ENCODE measurements around the gene LOXL1. TPM values are rescaled to one million over a fixed set of nuclear protein-coding genes. Genes with fewer than 3 reads are reported as not detected.

The LOXL1 gene
- total and polyA plus RNA-seq, 9 of the 15 experiments (the other 6 are each of a cell fraction or from before 2014, with no cell fraction given) = 0.14 TPM; not detected in 8

DNA sequence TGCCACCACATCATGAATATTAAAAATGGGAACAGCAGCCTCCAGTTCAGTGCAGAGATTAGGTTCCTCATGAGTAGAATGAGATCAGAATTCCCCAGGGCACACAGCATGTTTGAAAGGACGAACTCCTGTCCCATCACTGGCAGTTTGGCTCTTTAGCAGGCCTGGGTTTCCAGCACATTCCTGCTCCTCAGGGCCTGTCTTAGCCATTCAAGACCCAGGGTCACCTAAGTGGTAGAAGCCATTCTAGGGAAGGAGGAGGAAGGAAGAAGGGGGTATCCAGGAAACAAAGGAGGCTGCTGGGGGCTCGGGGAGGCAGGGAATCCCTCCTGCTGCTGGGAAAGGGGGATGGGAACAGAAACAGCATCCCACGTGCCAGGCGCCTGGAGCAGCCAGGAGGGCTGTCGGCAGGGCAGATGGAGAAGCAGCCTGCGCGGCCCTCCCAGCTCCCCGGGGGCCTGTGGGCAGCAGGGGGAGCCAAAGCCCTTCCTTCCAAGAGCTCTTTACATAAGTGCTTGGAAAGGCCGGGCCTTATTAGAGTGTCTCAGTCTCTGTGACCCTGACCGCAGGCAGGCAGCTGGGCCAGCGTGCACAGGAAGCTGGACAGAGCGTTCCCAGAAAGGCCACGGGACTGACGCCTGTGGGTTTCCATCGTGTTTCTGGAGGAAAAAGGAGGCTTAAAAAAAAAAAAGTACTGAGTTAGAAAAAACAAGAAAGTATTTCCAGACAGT, 24.7 kb downstream of the LOXL1 start (continued):
- TF ChIP-seq, protein P1, sequence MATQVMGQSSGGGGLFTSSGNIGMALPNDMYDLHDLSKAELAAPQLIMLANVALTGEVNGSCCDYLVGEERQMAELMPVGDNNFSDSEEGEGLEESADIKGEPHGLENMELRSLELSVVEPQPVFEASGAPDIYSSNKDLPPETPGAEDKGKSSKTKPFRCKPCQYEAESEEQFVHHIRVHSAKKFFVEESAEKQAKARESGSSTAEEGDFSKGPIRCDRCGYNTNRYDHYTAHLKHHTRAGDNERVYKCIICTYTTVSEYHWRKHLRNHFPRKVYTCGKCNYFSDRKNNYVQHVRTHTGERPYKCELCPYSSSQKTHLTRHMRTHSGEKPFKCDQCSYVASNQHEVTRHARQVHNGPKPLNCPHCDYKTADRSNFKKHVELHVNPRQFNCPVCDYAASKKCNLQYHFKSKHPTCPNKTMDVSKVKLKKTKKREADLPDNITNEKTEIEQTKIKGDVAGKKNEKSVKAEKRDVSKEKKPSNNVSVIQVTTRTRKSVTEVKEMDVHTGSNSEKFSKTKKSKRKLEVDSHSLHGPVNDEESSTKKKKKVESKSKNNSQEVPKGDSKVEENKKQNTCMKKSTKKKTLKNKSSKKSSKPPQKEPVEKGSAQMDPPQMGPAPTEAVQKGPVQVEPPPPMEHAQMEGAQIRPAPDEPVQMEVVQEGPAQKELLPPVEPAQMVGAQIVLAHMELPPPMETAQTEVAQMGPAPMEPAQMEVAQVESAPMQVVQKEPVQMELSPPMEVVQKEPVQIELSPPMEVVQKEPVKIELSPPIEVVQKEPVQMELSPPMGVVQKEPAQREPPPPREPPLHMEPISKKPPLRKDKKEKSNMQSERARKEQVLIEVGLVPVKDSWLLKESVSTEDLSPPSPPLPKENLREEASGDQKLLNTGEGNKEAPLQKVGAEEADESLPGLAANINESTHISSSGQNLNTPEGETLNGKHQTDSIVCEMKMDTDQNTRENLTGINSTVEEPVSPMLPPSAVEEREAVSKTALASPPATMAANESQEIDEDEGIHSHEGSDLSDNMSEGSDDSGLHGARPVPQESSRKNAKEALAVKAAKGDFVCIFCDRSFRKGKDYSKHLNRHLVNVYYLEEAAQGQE (IDR thresholded peaks at IDR 0.05; ENCODE audit: borderline replicate concordance) = peak; percentile 69
- TF ChIP-seq, protein P1 (CRISPR knock-in tag; IDR thresholded peaks at IDR 0.05; ENCODE audit: low read depth) = peak; percentile 51; the same call in 1 of the 2 replicates
- no peak for TF ChIP-seq KDM1A (IDR thresholded peaks at IDR 0.05)
- no peak for TF ChIP-seq PTRF (tag; IDR thresholded peaks at IDR 0.05)
- no peak for TF ChIP-seq POU5F1 (IDR thresholded peaks at IDR 0.05; ENCODE audit: borderline replicate concordance, low read depth, low read length, partially characterized antibody)
- TF ChIP-seq, protein P2, sequence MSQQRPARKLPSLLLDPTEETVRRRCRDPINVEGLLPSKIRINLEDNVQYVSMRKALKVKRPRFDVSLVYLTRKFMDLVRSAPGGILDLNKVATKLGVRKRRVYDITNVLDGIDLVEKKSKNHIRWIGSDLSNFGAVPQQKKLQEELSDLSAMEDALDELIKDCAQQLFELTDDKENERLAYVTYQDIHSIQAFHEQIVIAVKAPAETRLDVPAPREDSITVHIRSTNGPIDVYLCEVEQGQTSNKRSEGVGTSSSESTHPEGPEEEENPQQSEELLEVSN (IDR thresholded peaks at IDR 0.05; ENCODE audit: borderline replicate concordance in 1 of 2, extremely low read depth in 1 of 2, insufficient read depth in 1 of 2, insufficient read length in 1 of 2, low read depth in 1 of 2, low read length in 1 of 2, poor library complexity in 1 of 2, severe bottlenecking in 1 of 2) = peak in 1 of 2 experiments; percentile 44
- TF ChIP-seq, protein P3, sequence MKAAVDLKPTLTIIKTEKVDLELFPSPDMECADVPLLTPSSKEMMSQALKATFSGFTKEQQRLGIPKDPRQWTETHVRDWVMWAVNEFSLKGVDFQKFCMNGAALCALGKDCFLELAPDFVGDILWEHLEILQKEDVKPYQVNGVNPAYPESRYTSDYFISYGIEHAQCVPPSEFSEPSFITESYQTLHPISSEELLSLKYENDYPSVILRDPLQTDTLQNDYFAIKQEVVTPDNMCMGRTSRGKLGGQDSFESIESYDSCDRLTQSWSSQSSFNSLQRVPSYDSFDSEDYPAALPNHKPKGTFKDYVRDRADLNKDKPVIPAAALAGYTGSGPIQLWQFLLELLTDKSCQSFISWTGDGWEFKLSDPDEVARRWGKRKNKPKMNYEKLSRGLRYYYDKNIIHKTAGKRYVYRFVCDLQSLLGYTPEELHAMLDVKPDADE (conservative IDR thresholded peaks at IDR 0.05; ENCODE audit: control insufficient read depth, low read depth, low read length) = no peak
- TF ChIP-seq NRF1 (conservative IDR thresholded peaks at IDR 0.05 in 1 of 2, IDR thresholded peaks at IDR 0.05 in 1 of 2) = peak; percentile 36 to 44; a peak in 3 of 4 replicates
- no peak for TF ChIP-seq TCF7 (IDR thresholded peaks at IDR 0.05; ENCODE audit: borderline replicate concordance)
- no peak for TF ChIP-seq RBM17 (IDR thresholded peaks at IDR 0.05; ENCODE audit: borderline replicate concordance, low read depth, low read length)
- no peak for TF ChIP-seq MYBL2 (IDR thresholded peaks at IDR 0.05; ENCODE audit: low read depth)
- no peak for TF ChIP-seq MYBL2 (CRISPR knock-in tag; IDR thresholded peaks at IDR 0.05; ENCODE audit: borderline replicate concordance)
- TF ChIP-seq NFATC3 (IDR thresholded peaks at IDR 0.05) = no peak
- TF ChIP-seq, protein P4, sequence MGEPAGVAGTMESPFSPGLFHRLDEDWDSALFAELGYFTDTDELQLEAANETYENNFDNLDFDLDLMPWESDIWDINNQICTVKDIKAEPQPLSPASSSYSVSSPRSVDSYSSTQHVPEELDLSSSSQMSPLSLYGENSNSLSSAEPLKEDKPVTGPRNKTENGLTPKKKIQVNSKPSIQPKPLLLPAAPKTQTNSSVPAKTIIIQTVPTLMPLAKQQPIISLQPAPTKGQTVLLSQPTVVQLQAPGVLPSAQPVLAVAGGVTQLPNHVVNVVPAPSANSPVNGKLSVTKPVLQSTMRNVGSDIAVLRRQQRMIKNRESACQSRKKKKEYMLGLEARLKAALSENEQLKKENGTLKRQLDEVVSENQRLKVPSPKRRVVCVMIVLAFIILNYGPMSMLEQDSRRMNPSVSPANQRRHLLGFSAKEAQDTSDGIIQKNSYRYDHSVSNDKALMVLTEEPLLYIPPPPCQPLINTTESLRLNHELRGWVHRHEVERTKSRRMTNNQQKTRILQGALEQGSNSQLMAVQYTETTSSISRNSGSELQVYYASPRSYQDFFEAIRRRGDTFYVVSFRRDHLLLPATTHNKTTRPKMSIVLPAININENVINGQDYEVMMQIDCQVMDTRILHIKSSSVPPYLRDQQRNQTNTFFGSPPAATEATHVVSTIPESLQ (CRISPR knock-in tag; IDR thresholded peaks at IDR 0.05) = no peak

Data from K562 (cell line).